Mammary epithelial cell (primary cell): ENCODE results near the gene SRXN1.

Experiments
- CTCF ChIP-seq, 2 donors: IDR thresholded peaks in 1 of 2; conservative IDR thresholded peaks in 1 of 2; 2 replicates each; pipeline ENCODE4 v1.5.1; 2011 to 2012; ENCODE audit warnings: inconsistent platforms in 2 of 2, low read length in 2 of 2, mild to moderate bottlenecking in 2 of 2, control low read depth in 1 of 2, low read depth in 1 of 2; ENCODE audit not compliant: insufficient read depth in 1 of 2; ENCODE audit errors: extremely low read depth in 1 of 2
- EZH2 ChIP-seq: IDR thresholded peaks from 2 replicates; pipeline ENCODE4 v1.6.1; 2012; ENCODE audit warnings: low read length, inconsistent platforms, borderline replicate concordance

- TF ChIP-seq CTCF (conservative IDR thresholded peaks at IDR 0.05 in 1 of 2, IDR thresholded peaks at IDR 0.05 in 1 of 2; ENCODE audit: extremely low read depth in 1 of 2, insufficient read depth in 1 of 2, low read depth in 1 of 2, low read length in 2 of 2) (no peak), EZH2 (peak; percentile 9)
Measured at GRCh38 chr20:610130-611046, 42.6 kb downstream of the SRXN1 start, which contains the start of gene TCF15.
